ENCODE results near the gene HHAT.

GRCh38 chr1:210565306-210565705, 236.6 kb downstream of the HHAT start:
- TF ChIP-seq POLR2AphosphoS5 (IDR thresholded peaks at IDR 0.05) (no peak), EP300 (IDR thresholded peaks at IDR 0.05) (no peak), CTCF (IDR thresholded peaks at IDR 0.05) (no peak)

Data from esophagus muscularis mucosa (tissue), 4 donors.